ENCODE data around the gene AGBL4.

The AGBL4 gene

GRCh38 chr1:48792961-48793360 is 1230.8 kb downstream of the AGBL4 start:
- TF ChIP-seq CTCF (conservative IDR thresholded peaks at IDR 0.05): no peak
- no peak overlapping the region; the same call in 1 of the 2 replicates for H3K27ac ChIP-seq

DNA sequence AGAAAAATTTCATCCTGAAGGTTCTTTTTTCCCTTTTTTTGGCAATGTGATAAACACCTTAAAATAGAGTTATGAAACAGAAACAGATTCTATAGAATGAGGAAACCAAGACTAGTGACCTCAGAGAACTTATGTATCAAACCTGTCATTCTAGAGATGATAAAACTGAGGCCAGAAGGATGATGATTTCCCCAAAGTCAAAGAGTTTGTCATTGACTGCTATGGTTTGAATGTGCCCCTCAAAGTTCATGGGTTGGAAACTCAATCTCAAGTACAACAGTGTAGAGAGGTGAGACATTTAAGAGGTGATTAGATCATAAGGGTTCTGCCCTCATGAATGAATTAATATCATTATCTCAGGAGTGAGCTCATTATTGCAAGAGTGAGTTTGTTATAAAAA is 1233.4 kb downstream of the AGBL4 start:
- TF ChIP-seq CTCF (conservative IDR thresholded peaks at IDR 0.05): no peak
- peak overlapping the region; percentile 50; the same call in 1 of the 2 replicates for H3K27ac ChIP-seq

DNA sequence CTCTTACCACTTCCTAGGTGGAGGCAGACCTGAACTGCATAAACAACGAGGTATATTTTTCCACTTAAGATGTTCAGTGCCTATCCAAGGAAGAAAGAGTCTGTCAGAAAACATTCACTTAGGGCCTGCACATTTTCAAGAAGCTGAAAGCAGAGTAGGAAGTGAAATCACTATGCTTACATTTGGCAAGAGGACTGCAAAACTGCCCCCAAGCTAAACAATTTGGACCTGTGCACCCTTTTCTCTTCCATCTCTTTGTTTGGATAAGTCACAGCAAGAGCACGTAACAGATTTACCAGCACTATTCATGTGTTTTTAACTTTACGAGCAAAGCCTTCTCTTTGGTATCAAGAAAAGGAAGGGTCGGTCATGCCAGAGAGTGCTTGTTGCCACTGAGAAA is 1233.9 kb downstream of the AGBL4 start:
- peak overlapping the region; percentile 50 for H3K27ac ChIP-seq
- TF ChIP-seq CTCF (conservative IDR thresholded peaks at IDR 0.05): no peak

- no peak for TF ChIP-seq CTCF (conservative IDR thresholded peaks at IDR 0.05)
- no peak overlapping the region for H3K27ac ChIP-seq
These were observed 1237.9 kb downstream of the AGBL4 start for GRCh38 chr1:48785869-48786268.

DNA sequence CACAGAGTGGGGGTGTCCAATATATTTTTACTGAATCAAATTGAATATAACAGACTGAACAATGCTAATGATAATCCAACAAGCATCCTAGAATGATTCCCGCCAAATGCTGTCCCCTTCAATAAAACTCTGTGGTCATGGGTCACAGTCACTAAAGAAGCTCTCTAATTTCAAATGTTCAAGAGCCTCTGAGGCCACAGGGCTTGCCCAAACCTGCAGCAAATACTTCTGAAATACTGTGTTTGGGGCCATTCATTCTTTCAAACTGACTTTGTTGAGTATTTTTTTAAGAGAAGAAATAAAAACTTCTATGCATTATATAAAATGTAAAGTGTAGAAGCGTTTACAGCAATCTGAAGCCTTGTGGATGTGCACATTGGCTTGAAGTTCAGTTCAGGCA is 1239.5 kb downstream of the AGBL4 start:
- no peak for TF ChIP-seq CTCF (conservative IDR thresholded peaks at IDR 0.05)
- no peak overlapping the region for H3K27ac ChIP-seq

- peak overlapping the region; percentile 66 for H3K27ac ChIP-seq
- TF ChIP-seq CTCF (conservative IDR thresholded peaks at IDR 0.05): no peak
These were observed 1246.4 kb downstream of the AGBL4 start for GRCh38 chr1:48777219-48777895.

- TF ChIP-seq CTCF (conservative IDR thresholded peaks at IDR 0.05): no peak
- peak within 1 kb of the TSS; percentile 66 for H3K27ac ChIP-seq
These were observed 1247.1 kb downstream of the AGBL4 start, which contains the start of gene BEND5 for GRCh38 chr1:48776393-48777218. Gene BEND5 (minus strand): TSS chr1:48776891. CDS start chr1:48776831, 60 bp downstream.
